ENCODE results near the gene TBC1D10B.

DNA sequence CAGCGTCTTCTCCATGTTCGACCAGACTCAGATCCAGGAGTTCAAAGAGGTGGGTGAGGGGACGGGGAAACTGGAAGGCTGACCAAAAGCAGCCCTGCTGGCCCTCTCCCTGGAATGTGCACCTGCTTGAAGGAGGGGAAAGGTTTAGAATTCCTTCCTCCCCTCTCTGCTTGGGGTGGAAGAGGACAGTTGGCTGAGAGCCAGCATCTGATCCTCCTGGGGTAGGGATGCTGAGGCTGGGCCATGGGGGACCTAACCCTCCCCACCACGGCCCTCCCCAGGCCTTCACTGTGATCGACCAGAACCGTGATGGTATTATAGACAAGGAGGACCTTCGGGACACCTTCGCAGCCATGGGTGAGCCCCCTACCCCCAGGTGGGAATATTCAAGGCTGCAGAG, 5.6 kb upstream of the TBC1D10B start:
- TF ChIP-seq, protein P1, sequence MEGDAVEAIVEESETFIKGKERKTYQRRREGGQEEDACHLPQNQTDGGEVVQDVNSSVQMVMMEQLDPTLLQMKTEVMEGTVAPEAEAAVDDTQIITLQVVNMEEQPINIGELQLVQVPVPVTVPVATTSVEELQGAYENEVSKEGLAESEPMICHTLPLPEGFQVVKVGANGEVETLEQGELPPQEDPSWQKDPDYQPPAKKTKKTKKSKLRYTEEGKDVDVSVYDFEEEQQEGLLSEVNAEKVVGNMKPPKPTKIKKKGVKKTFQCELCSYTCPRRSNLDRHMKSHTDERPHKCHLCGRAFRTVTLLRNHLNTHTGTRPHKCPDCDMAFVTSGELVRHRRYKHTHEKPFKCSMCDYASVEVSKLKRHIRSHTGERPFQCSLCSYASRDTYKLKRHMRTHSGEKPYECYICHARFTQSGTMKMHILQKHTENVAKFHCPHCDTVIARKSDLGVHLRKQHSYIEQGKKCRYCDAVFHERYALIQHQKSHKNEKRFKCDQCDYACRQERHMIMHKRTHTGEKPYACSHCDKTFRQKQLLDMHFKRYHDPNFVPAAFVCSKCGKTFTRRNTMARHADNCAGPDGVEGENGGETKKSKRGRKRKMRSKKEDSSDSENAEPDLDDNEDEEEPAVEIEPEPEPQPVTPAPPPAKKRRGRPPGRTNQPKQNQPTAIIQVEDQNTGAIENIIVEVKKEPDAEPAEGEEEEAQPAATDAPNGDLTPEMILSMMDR (IDR thresholded peaks at IDR 0.05): no peak
- TF ChIP-seq EZH2 (IDR thresholded peaks at IDR 0.05; ENCODE audit: borderline replicate concordance, insufficient read depth, low read depth, low read length, poor library complexity, severe bottlenecking): no peak
